Measurements from ENCODE around the gene CT45A6. TPM values are rescaled to one million over a fixed set of nuclear protein-coding genes. Genes with fewer than 3 reads are reported as not detected.
"Not testable (repeated sequence)": the region's sequence is repeated elsewhere in the genome, so short reads cannot be mapped to it uniquely, and the experiment has no call there.

CT45A6 gene, protein sequence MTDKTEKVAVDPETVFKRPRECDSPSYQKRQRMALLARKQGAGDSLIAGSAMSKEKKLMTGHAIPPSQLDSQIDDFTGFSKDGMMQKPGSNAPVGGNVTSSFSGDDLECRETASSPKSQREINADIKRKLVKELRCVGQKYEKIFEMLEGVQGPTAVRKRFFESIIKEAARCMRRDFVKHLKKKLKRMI
- not detected for total RNA-seq

DNA sequence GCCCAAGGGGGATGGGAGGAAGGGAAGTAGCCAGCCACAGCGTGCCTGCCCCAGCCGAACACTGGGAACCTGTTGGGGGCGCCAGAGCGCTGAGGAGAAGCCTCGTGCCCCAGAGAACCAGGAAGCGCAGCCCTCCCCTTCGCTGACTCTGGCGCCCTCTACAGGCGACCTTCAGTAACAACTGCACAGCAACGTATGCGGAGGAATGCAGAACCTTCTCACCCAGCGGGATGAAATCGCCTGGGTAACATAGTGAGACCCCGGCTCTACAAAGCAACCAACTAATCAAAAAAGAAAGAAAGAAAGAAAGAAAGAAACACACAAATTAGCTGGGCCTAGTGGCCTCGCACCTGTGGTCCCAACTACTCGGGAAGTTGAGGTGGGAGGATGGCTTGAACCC is at the start of gene CT45A6:
CT45A6 (minus strand) TSS at position 101 of the 400 bp plus-strand sequence. CDS start 3,794 bp downstream, outside the sequence.
- CTCF ChIA-PET; H3K36me3 Mint-ChIP-seq (ENCODE audit: low read depth); POLR2A ChIA-PET; H3K4me1 Mint-ChIP-seq; H3K27ac Mint-ChIP-seq; H3K27me3 Mint-ChIP-seq; DNase-seq; H3K4me3 Mint-ChIP-seq; H3K9me3 Mint-ChIP-seq: not testable (repeated sequence)

DNA sequence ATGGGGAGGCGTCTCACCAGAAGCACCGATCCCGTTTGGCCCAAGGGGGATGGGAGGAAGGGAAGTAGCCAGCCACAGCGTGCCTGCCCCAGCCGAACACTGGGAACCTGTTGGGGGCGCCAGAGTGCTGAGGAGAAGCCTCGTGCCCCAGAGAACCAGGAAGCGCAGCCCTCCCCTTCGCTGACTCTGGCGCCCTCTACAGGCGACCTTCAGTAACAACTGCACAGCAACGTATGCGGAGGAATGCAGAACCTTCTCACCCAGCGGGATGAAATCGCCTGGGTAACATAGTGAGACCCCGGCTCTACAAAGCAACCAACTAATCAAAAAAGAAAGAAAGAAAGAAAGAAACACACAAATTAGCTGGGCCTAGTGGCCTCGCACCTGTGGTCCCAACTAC is 34.6 kb upstream of the CT45A6 start, which contains the start of gene CT45A7:
CT45A7 (minus strand) TSS at position 101 of the 400 bp plus-strand sequence. CDS start 3,747 bp downstream, outside the sequence.
- H3K4me1 Mint-ChIP-seq; H3K27ac Mint-ChIP-seq; POLR2A ChIA-PET; CTCF ChIA-PET; H3K27me3 Mint-ChIP-seq; H3K9me3 Mint-ChIP-seq; H3K4me3 Mint-ChIP-seq; H3K36me3 Mint-ChIP-seq (ENCODE audit: low read depth); DNase-seq: not testable (repeated sequence)

DNA sequence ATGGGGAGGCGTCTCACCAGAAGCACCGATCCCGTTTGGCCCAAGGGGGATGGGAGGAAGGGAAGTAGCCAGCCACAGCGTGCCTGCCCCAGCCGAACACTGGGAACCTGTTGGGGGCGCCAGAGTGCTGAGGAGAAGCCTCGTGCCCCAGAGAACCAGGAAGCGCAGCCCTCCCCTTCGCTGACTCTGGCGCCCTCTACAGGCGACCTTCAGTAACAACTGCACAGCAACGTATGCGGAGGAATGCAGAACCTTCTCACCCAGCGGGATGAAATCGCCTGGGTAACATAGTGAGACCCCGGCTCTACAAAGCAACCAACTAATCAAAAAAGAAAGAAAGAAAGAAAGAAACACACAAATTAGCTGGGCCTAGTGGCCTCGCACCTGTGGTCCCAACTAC is 17.3 kb upstream of the CT45A6 start, which contains the start of gene CT45A2:
CT45A2 (minus strand) TSS at position 101 of the 400 bp plus-strand sequence. CDS start 3,747 bp downstream, outside the sequence.
- H3K27ac Mint-ChIP-seq; H3K4me3 Mint-ChIP-seq; H3K27me3 Mint-ChIP-seq; H3K9me3 Mint-ChIP-seq; H3K4me1 Mint-ChIP-seq; POLR2A ChIA-PET; H3K36me3 Mint-ChIP-seq (ENCODE audit: low read depth); DNase-seq; CTCF ChIA-PET: not testable (repeated sequence)

DNA sequence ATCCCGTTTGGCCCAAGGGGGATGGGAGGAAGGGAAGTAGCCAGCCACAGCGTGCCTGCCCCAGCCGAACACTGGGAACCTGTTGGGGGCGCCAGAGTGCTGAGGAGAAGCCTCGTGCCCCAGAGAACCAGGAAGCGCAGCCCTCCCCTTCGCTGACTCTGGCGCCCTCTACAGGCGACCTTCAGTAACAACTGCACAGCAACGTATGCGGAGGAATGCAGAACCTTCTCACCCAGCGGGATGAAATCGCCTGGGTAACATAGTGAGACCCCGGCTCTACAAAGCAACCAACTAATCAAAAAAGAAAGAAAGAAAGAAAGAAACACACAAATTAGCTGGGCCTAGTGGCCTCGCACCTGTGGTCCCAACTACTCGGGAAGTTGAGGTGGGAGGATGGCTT is 17.2 kb downstream of the CT45A6 start, which contains the start of gene CT45A5:
CT45A5 (minus strand) TSS at position 101 of the 400 bp plus-strand sequence. CDS start 3,774 bp downstream, outside the sequence.
- H3K9me3 Mint-ChIP-seq; DNase-seq; CTCF ChIA-PET; H3K4me1 Mint-ChIP-seq; H3K4me3 Mint-ChIP-seq; H3K36me3 Mint-ChIP-seq (ENCODE audit: low read depth); H3K27me3 Mint-ChIP-seq; POLR2A ChIA-PET; H3K27ac Mint-ChIP-seq: not testable (repeated sequence)

DNA sequence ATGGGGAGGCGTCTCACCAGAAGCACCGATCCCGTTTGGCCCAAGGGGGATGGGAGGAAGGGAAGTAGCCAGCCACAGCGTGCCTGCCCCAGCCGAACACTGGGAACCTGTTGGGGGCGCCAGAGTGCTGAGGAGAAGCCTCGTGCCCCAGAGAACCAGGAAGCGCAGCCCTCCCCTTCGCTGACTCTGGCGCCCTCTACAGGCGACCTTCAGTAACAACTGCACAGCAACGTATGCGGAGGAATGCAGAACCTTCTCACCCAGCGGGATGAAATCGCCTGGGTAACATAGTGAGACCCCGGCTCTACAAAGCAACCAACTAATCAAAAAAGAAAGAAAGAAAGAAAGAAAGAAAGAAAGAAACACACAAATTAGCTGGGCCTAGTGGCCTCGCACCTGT is 34.5 kb downstream of the CT45A6 start, which contains the start of gene CT45A3:
CT45A3 (minus strand) TSS at position 101 of the 400 bp plus-strand sequence. CDS start 3,747 bp downstream, outside the sequence.
- H3K4me1 Mint-ChIP-seq; CTCF ChIA-PET; H3K9me3 Mint-ChIP-seq; H3K27me3 Mint-ChIP-seq; H3K4me3 Mint-ChIP-seq; DNase-seq; H3K36me3 Mint-ChIP-seq (ENCODE audit: low read depth); H3K27ac Mint-ChIP-seq; POLR2A ChIA-PET: not testable (repeated sequence)

DNA sequence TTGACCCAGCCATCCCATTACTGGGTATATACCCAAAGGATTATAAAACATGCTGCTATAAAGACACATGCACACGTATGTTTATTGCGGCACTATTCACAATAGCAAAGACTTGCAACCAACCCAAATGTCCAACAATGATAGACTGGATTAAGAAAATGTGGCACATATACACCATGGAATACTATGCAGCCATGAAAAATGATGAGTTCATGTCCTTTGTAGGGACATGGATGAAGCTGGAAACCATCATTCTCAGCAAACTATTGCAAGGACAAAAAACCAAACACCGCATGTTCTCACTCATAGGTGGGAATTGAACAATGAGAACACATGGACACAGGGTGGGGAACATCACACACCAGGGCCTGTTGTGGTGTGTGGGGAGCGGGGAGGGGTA is 57.8 kb downstream of the CT45A6 start:
- H3K4me1 Mint-ChIP-seq; POLR2A ChIA-PET; H3K27ac Mint-ChIP-seq; DNase-seq; CTCF ChIA-PET; H3K9me3 Mint-ChIP-seq; H3K36me3 Mint-ChIP-seq (ENCODE audit: low read depth); H3K27me3 Mint-ChIP-seq; H3K4me3 Mint-ChIP-seq: not testable (repeated sequence)

Other genes starting within 250 kb of the CT45A6 start
- gene CT45A1, start 89.1 kb downstream of the CT45A6 start, total RNA-seq, result not detected
- not detected for gene CT45A3, start 34.6 kb downstream of the CT45A6 start, total RNA-seq
- gene CT45A5, start 17.3 kb downstream of the CT45A6 start, total RNA-seq, result 1 to 10 TPM in 1 of 2 experiments, under 1 TPM in 1; 0.58 to 1.1 TPM
- not detected for gene CT45A2, start 17.2 kb upstream of the CT45A6 start, total RNA-seq
- gene CT45A7, start 34.5 kb upstream of the CT45A6 start, total RNA-seq, result not detected
- not detected for gene CT45A8, start 51.8 kb upstream of the CT45A6 start, total RNA-seq
- not detected for gene CT45A9, start 69.0 kb upstream of the CT45A6 start, total RNA-seq
- not detected for gene CT45A10, start 90.7 kb upstream of the CT45A6 start, total RNA-seq
- not detected for gene SAGE1, start 90.9 kb upstream of the CT45A6 start, total RNA-seq
- gene MMGT1, start 171.2 kb upstream of the CT45A6 start, total RNA-seq, result 10 to 100 TPM; 19.2 to 19.3 TPM
- 10 to 100 TPM; 18.6 to 20.9 TPM for gene SLC9A6, start 182.6 kb upstream of the CT45A6 start, total RNA-seq